ENCODE measurements around the gene ARVCF. TPM values are rescaled to one million over a fixed set of nuclear protein-coding genes. Genes with fewer than 3 reads are reported as not detected.

Gene ARVCF
- total RNA-seq, 1 experiment from 2014 or later, result 11.1 TPM

DNA sequence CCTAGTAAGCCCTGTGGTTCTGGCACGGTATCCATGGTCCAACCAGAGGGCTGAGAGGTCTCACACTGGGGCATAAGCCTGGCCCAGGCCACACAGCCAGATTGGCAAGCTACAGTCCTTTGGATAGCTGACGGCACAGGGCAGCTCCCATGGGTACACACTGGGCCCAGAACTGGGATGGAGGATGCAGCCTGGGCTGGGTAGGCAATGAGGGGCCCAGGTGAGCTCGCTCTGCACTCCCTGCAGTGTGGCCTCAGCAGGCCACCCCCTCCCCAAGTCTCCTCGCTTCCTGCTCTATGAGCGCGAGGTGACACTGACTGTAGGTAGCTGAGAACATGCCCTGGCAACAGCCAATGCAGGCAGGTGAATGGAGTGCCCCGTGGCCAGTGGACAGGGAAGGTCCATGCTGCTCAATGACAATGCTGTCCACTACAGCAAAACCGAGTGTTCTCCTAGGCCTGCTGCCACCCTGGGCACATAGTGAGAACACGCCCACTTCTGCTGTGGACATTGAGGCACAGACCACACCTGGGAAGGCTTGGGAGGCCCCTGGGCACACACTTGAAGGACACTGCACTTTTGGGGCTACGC, 3.8 kb downstream of the ARVCF start:
- H3K4me1 ChIP-seq (ENCODE audit: insufficient read depth, low read length, poor library complexity, severe bottlenecking), result no peaks in the 10 kb centered on the region
- TF ChIP-seq EZH2 (IDR thresholded peaks at IDR 0.05; ENCODE audit: borderline replicate concordance, low read depth, low read length, poor library complexity, severe bottlenecking) (no peak), CTCF (conservative IDR thresholded peaks at IDR 0.05; ENCODE audit: low read depth, low read length) (no peak)
- no peak for DNase-seq (ENCODE audit: low spot score)
- CTCF ChIA-PET, result interaction anchor here (0.6 to 1.4 kb wide), 7 partner anchors 26 to 283 kb away, joined by 3 to 7 read pairs (median 5); no protein-coding TSS in a partner anchor
- intact Hi-C loops (cut with micrococcal nuclease; ENCODE audit: unreplicated experiment), result loop anchor here (1.0 to 2.0 kb wide), 2 partner anchors 43 to 50 kb away; no protein-coding TSS in a partner anchor
- no peaks in the 10 kb centered on the region for H3K9me3 ChIP-seq (ENCODE audit: low read depth, low read length, poor library complexity, severe bottlenecking)
- BruUV-seq (replicated peaks), result no TSS peak
- POLR2A ChIA-PET (ENCODE audit: low non-redundant PET), result interaction anchor here (0.6 kb wide), 1 partner anchor 50 kb away, joined by 4 read pairs; no protein-coding TSS in a partner anchor
- no peak overlapping the region for H3K27ac ChIP-seq (ENCODE audit: low read depth, low read length, poor library complexity, severe bottlenecking)
- H3K4me3 ChIP-seq (ENCODE audit: low read depth, low read length, poor library complexity, severe bottlenecking), result no peak overlapping the region
- peaks cover 22% of the 10 kb centered on the region for H3K27me3 ChIP-seq (replicated peaks; ENCODE audit: insufficient read depth, low read depth, low read length, poor library complexity)
- no peaks in the 10 kb centered on the region for H3K36me3 ChIP-seq (ENCODE audit: insufficient read depth, low read length, poor library complexity, severe bottlenecking)

GRCh38 chr22:20011993-20012740, 4.5 kb downstream of the ARVCF start:
- no peaks in the 10 kb centered on the region for H3K4me1 ChIP-seq (ENCODE audit: insufficient read depth, low read length, poor library complexity, severe bottlenecking)
- no peak overlapping the region for H3K27ac ChIP-seq (ENCODE audit: low read depth, low read length, poor library complexity, severe bottlenecking)
- H3K27me3 ChIP-seq (replicated peaks; ENCODE audit: insufficient read depth, low read depth, low read length, poor library complexity), result peaks cover 17% of the 10 kb centered on the region
- no peaks in the 10 kb centered on the region for H3K9me3 ChIP-seq (ENCODE audit: low read depth, low read length, poor library complexity, severe bottlenecking)
- CTCF ChIA-PET, result interaction anchor here (1.4 kb wide), 1 partner anchor 40 kb away, joined by 6 read pairs; no protein-coding TSS in a partner anchor
- DNase-seq (ENCODE audit: low spot score), result no peak
- intact Hi-C loops (cut with micrococcal nuclease; ENCODE audit: unreplicated experiment), result loop anchor here (2.0 kb wide), 1 partner anchor 49 kb away; no protein-coding TSS in a partner anchor
- no peak overlapping the region for H3K4me3 ChIP-seq (ENCODE audit: low read depth, low read length, poor library complexity, severe bottlenecking)
- no TSS peak for BruUV-seq (replicated peaks)
- no peaks in the 10 kb centered on the region for H3K36me3 ChIP-seq (ENCODE audit: insufficient read depth, low read length, poor library complexity, severe bottlenecking)
- POLR2A ChIA-PET (ENCODE audit: low non-redundant PET), result no interaction called here
- no peak for TF ChIP-seq EZH2 (IDR thresholded peaks at IDR 0.05; ENCODE audit: borderline replicate concordance, low read depth, low read length, poor library complexity, severe bottlenecking)
- TF ChIP-seq CTCF (conservative IDR thresholded peaks at IDR 0.05; ENCODE audit: low read depth, low read length), result no peak

GRCh38 chr22:20011123-20011992, 5.3 kb downstream of the ARVCF start:
- Histone ChIP-seq H3K27me3 (replicated peaks; ENCODE audit: insufficient read depth, low read depth, low read length, poor library complexity) (peaks cover 17% of the 10 kb centered on the region), H3K9me3 (ENCODE audit: low read depth, low read length, poor library complexity, severe bottlenecking) (no peaks in the 10 kb centered on the region), H3K4me1 (ENCODE audit: insufficient read depth, low read length, poor library complexity, severe bottlenecking) (no peaks in the 10 kb centered on the region), H3K36me3 (ENCODE audit: insufficient read depth, low read length, poor library complexity, severe bottlenecking) (no peaks in the 10 kb centered on the region), H3K27ac (ENCODE audit: low read depth, low read length, poor library complexity, severe bottlenecking) (no peak overlapping the region), H3K4me3 (ENCODE audit: low read depth, low read length, poor library complexity, severe bottlenecking) (no peak overlapping the region)
- no TSS peak for BruUV-seq (replicated peaks)
- POLR2A ChIA-PET (ENCODE audit: low non-redundant PET), result no interaction called here
- CTCF ChIA-PET, result no interaction called here
- intact Hi-C loops (cut with micrococcal nuclease; ENCODE audit: unreplicated experiment), result no loop called here
- no peak for TF ChIP-seq CTCF (conservative IDR thresholded peaks at IDR 0.05; ENCODE audit: low read depth, low read length)
- TF ChIP-seq EZH2 (IDR thresholded peaks at IDR 0.05; ENCODE audit: borderline replicate concordance, low read depth, low read length, poor library complexity, severe bottlenecking), result no peak
- no peak for DNase-seq (ENCODE audit: low spot score)
